NCI-H524 (cell line): Measurements from ENCODE around the gene NEK6.
A peak's percentile ranks its signal among the peaks of the same experiment; 100 is the strongest.

Experiments
- DNase-seq, 2 experiments: peaks; one replicate each; lab custom pipeline; 2025; lab: John Stamatoyannopoulos, UW

The NEK6 gene

GRCh38 chr9:124296796-124297550 lies 39.2 kb downstream of the NEK6 start:
- DNase-seq, result no peak

- DNase-seq, result no peak
Observed at GRCh38 chr9:124297551-124297901, 39.8 kb downstream of the NEK6 start.

DNA sequence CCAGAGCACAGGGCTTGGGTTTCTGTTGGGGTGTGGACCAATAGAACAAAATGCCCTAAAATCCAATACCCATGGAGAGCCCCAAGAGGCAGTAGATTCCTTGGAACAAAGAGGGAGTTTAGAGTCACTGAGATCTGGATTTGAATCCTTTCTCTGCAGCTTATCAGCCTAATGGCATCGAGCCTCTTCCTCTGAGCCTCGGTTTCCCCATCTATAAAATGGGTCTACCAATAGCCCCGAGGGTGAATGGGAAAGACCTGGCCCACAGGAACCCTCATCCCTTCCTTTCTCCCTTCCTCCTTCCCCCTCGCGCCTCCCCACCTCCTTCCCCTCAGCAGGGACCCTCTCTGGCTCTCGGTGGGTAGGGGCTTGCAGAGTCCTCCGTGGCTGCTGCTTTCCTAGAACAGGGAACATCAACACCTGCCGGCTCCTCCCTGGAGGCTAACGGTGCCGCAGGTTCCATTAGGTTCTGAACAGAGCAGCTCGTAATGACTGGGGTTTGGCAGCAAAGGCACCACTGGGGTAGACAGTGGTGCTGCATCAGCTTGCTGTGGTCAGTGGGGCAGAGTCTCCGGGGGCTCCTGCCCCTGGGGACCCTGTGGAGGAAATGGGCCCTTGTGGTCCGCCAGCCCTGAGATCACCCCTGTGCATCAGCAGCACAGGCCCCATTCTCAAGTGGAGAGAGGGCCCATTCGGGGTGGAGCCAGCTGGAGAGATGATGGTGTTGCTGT lies 40.3 kb downstream of the NEK6 start:
- DNase-seq, result no peak

DNA sequence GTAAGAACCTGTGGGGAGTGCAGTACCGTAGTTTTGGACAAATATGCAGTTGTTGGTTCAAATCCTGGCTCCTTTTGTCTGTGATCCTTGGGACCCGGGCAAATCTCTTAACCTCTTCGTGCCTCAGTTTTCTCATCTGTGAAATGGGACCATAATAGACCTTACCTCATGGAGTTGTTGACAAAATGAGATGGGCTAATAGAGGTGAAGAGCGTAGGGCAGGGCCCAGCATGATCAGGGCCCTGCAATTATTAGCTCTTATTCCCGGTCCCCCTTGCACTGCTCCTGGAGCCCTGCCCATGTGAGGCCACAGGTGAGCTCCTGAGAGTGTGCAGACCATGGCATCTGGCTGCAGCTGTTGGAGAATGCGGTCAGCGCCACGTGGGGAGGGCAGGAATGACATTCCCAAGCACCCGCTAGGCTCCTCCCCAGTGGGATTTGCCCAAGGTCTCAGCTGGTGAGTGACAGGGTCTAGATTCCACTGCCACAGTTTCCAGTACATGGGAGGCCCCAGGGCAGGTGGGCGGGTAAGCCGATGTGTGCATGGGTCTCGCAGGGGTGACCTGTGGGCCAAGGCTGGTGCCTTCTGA lies 41.0 kb downstream of the NEK6 start:
- no peak for DNase-seq

DNA sequence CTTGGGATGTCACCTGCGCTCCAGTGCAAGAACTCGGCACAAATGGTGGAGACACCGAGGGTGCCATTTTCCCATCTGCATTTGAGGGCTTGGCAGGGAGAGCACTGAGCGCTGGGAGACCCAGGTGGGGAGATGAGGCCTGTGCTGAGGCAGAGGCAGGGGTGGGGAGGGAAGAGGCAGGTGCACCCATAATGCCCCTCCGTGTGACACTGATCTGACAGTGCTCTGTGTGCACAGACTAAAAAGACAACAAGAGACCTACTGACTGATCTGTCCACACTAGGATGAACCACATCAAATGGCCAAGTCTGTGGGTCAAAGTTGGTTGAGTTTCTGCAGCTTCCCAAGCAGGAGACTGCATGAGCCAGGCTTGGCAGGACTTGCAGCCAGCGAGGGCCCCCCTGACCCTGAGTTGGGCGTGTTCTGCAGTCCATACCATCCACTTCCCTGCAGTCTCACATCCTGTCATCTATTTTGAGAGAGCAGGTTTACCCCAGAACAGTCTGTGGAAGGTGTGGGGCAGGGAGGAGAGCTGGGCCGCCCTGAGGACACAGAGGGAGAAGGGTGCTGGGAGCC lies 41.9 kb downstream of the NEK6 start:
- DNase-seq, result no peak

- no peak for DNase-seq
Observed at GRCh38 chr9:124300312-124300711, 42.6 kb downstream of the NEK6 start.

DNA sequence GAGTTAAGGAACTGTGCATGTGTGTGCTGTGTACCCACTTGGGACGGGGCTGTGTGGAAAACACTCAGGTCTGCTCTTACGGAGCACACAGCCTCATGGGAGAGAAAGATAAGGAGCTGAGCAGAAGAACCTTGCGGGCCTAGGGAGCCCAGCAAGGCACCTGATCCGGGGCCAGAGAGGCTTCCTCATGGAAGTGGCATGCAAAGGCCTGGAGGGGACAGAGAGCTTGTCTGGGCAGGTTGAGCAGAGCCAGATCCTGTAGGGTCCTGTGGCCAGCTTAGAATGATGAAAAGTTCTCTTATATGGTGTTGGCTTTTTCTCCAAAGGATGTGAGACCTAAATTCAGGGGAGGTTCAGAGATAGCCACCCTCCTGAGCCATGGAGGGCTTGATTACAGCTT lies 45.2 kb downstream of the NEK6 start:
- no peak for DNase-seq

DNA sequence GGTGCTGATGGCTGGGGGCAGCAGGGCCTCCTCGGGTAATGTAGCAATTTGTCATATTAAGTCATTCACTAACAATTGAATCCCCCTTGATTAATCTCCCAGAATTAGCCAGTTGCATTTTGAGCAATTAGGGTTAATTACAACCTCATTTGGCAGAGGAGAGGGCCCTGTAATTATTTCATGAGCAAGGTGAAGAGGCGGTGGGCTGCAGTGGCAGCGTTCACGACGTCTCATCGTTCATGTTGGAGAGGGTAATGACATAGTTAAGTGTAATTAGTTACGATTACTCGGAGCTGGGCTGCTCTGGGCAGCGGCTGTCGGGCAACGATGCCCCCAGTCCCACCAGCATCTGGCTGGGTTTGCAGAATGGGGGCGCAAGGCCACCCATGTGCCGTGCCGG lies 46.0 kb downstream of the NEK6 start:
- no peak for DNase-seq

- no peak for DNase-seq
Observed at GRCh38 chr9:124304285-124304684, 46.5 kb downstream of the NEK6 start.

GRCh38 chr9:124306098-124306735 lies 48.5 kb downstream of the NEK6 start:
- DNase-seq, result no peak

DNA sequence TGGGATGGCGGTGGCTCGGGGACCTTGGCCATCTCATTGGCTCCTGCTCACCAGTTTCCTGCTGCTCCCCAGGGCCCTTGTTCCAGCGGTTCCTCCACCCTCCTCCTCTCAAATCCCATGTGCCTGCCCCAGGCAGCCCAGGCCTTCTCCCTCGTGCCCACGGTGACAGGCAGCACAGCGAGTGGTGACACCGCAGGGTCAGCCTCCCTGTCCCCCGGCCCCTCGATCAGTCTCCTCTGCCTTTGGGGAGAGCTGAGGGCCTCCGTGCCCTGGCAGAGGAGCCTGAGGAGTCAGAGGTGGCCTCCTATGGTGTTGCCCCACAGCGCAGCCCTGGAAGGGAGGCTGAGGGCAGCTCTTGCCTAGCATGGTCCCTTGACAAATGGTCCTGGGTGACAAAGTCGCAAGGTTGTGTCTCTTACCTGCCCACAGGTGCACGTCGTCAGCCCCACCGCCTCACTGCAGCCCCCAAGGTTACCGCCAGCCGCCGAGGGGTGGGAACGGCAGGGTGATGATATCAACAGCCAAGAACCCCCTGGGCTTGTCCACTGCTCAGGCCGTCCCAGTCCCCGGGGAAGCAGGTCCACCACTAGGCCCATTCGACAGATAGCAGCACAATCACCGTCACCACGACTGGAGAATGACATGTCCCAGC lies 49.8 kb downstream of the NEK6 start:
- no peak for DNase-seq

DNA sequence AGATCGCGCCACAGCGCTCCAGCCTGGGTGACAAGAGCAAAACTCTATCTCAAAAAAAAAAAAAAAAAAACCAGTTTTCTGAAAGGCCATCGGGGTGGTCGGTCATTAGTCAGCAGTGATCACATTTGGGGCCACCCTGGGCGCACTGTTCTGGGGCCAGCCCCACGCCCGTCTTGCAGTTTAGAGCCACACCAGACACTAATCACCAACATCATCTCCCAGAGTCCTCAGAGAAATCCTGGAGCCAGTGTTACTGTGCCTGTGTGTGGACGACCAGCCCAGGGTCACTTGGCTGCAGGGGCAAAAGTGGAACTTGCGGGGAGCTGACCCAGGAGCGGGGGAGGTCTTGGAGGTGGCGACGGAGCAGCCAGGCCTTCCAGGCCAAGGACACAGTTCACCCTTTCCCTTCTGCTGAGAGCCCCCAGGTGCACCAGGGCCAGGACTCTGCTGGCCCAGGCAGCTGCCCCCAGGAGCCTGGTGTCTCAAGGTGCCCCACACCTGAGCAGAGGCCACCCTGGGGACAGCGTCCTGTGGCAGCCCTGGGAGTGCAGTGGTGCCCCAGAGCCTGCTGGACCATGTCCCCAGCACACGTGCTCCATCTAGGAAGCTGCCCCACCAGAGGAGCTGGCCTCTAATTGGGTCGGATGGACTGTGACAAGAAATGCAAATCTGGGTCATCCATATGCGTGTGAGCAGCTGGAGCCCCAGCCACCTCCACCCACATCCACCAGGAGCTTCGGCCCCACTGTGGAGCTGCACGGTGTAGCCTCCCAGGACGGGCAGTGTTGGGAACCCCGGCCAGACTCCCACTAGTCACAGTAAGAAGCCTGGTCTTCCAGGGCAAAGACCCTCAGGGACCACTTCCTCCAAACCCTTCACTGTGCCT lies 51.1 kb downstream of the NEK6 start:
- DNase-seq, result no peak

- no peak for DNase-seq
Observed at GRCh38 chr9:124309667-124310084, 51.9 kb downstream of the NEK6 start.

- DNase-seq, result no peak
Observed at GRCh38 chr9:124311283-124311682, 53.5 kb downstream of the NEK6 start.

- no peak for DNase-seq
Observed at GRCh38 chr9:124312290-124313265, 54.8 kb downstream of the NEK6 start.

DNA sequence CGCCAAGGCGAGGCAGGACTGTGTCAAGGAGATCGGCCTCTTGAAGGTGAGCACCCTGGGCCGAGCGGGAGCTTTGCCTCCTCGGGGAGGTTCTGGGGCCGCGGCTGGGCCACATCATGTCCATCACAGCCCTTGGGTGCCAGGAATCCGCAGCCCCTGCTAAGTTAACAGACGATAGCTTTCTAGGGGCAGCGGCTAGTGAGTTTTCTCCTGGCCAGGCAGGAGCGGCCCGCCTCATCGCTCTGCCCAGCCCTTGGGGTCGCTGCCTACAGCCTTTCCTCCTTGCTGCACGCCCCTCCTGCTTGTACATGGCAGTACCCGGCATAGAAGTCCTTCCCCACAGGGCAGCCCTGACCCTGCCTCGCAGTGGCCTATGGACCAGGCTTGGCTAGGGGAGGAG lies 56.2 kb downstream of the NEK6 start:
- no peak for DNase-seq

DNA sequence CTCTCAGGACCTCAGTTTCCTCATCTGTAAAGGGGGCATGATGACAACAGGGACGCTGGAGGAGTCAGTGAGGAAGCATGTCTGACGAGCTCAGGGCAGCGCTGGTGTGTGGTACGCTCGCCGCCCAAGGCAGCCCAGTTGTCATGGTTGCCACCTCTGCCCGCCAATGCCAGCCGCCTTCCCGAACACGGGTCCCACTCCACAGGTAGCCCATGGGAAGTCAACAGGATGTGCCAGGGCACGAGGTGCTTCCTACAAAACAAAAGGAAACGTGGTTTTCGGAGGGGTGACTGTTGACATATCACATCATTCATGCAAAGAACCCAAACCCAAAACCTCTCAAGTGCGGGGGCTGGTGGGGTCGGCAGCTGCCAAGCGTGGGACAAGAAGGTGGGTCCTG lies 58.1 kb downstream of the NEK6 start:
- no peak for DNase-seq

GRCh38 chr9:124320062-124320973 lies 62.6 kb downstream of the NEK6 start:
- peak; percentile 49 to 75 for DNase-seq

DNA sequence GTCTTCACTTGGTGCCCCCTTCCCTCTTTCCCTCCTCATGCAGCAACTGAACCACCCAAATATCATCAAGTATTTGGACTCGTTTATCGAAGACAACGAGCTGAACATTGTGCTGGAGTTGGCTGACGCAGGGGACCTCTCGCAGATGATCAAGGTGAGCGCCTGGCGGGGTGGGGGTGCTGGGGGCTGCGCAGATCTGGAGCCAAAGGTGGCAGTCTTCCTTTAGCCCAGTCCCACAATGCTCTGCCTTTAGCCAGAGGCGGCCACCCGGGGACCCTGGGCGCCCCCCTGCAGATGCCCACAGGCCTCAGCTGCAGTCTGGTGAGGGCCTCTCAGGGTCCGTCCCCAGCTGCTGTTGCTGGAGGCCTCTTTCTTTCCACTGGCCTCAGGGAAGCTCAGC lies 63.7 kb downstream of the NEK6 start:
- no peak for DNase-seq
